Measurements from ENCODE around the gene ST3GAL4. TPM values are rescaled to one million over a fixed set of nuclear protein-coding genes. Genes with fewer than 3 reads are reported as not detected.
"Not testable (repeated sequence)": the region's sequence is repeated elsewhere in the genome, so short reads cannot be mapped to it uniquely, and the experiment has no call there.

ST3GAL4 gene
- total RNA-seq, 4 donors from 2014 or later = 40.0 to 52.4 (median 40.5) TPM

GRCh38 chr11:126370016-126370415 lies 14.5 kb downstream of the ST3GAL4 start:
- Histone ChIP-seq H3K9me3 (no peaks in the 10 kb centered on the region), H3K27me3 (no peaks in the 10 kb centered on the region), H3K4me1 (peaks cover 24 to 49% (median 36%) of the 10 kb centered on the region in 4 donors), H3K27ac (replicated peaks in 1 of 4) (no peak overlapping the region), H3K36me3 (no peaks in the 10 kb centered on the region), H3K4me3 (no peak overlapping the region)
- TF ChIP-seq EP300 (IDR thresholded peaks at IDR 0.05) (no peak), CTCF (IDR thresholded peaks at IDR 0.05) (no peak), POLR2AphosphoS5 (IDR thresholded peaks at IDR 0.05) (no peak), POLR2A (IDR thresholded peaks at IDR 0.05; ENCODE audit: low read depth) (no peak)
- intact Hi-C loops (cut with DNase I) = no loop called here
- no peak for DNase-seq (ENCODE audit: extremely low spot score)
- WGBS = 92% methylated on average over 3 of the region's 3 CpGs

GRCh38 chr11:126371595-126371994 lies 16.1 kb downstream of the ST3GAL4 start:
- no peaks in the 10 kb centered on the region for H3K9me3 ChIP-seq
- H3K4me1 ChIP-seq = peaks cover 11 to 37% (median 25%) of the 10 kb centered on the region in 4 donors
- DNase-seq (ENCODE audit: extremely low spot score) = no peak
- intact Hi-C loops (cut with DNase I) = no loop called here
- no peak overlapping the region for H3K4me3 ChIP-seq
- no peak for TF ChIP-seq POLR2A (IDR thresholded peaks at IDR 0.05; ENCODE audit: low read depth)
- TF ChIP-seq EP300 (IDR thresholded peaks at IDR 0.05) = no peak
- TF ChIP-seq CTCF (IDR thresholded peaks at IDR 0.05) = no peak
- no peak for TF ChIP-seq POLR2AphosphoS5 (IDR thresholded peaks at IDR 0.05)
- H3K27ac ChIP-seq (replicated peaks in 1 of 4) = no peak overlapping the region
- WGBS = 91% methylated on average over 7 of the region's 7 CpGs
- no peaks in the 10 kb centered on the region for H3K36me3 ChIP-seq
- H3K27me3 ChIP-seq = no peaks in the 10 kb centered on the region

GRCh38 chr11:126373389-126374066 lies 18.0 kb downstream of the ST3GAL4 start:
- intact Hi-C loops (cut with DNase I); DNase-seq (ENCODE audit: extremely low spot score); H3K27me3 ChIP-seq; H3K9me3 ChIP-seq; H3K27ac ChIP-seq (replicated peaks in 1 of 4); H3K36me3 ChIP-seq; H3K4me3 ChIP-seq: not testable (repeated sequence)
- 62% methylated on average over 4 of the region's 12 CpGs for WGBS
- H3K4me1 ChIP-seq = peaks cover 9 to 21% (median 15%) of the 10 kb centered on the region in 4 donors

GRCh38 chr11:126374562-126375300 lies 19.2 kb downstream of the ST3GAL4 start:
- WGBS = 90% methylated on average over 16 of the region's 28 CpGs
- H3K36me3 ChIP-seq; H3K27ac ChIP-seq (replicated peaks in 1 of 4); H3K4me3 ChIP-seq; H3K27me3 ChIP-seq; intact Hi-C loops (cut with DNase I); DNase-seq (ENCODE audit: extremely low spot score); H3K9me3 ChIP-seq: not testable (repeated sequence)
- peaks cover 9 to 18% (median 14%) of the 10 kb centered on the region in 4 donors for H3K4me1 ChIP-seq

GRCh38 chr11:126375726-126376125 lies 20.2 kb downstream of the ST3GAL4 start:
- H3K9me3 ChIP-seq = no peaks in the 10 kb centered on the region
- peaks cover 0 to 1% (median 0%) of the 10 kb centered on the region in 4 donors for H3K36me3 ChIP-seq
- no peak for DNase-seq (ENCODE audit: extremely low spot score)
- no peaks in the 10 kb centered on the region for H3K27me3 ChIP-seq
- no peak overlapping the region for H3K4me3 ChIP-seq
- TF ChIP-seq CTCF (IDR thresholded peaks at IDR 0.05) (no peak), POLR2AphosphoS5 (IDR thresholded peaks at IDR 0.05) (no peak), POLR2A (IDR thresholded peaks at IDR 0.05; ENCODE audit: low read depth) (no peak)
- intact Hi-C loops (cut with DNase I) = no loop called here
- 67% methylated on average over 7 of the region's 7 CpGs for WGBS
- peaks cover 14 to 21% (median 16%) of the 10 kb centered on the region in 4 donors for H3K4me1 ChIP-seq
- H3K27ac ChIP-seq (replicated peaks in 1 of 4) = no peak overlapping the region
